Tibial artery (tissue), 4 donors: Measurements from ENCODE around the gene USPL1.
"Not testable (repeated sequence)": the region's sequence is repeated elsewhere in the genome, so short reads cannot be mapped to it uniquely, and the experiment has no call there.

ENCODE experiments used
- DNase-seq, 2 donors: peaks; one replicate each; pipeline ENCODE4 v3.0.0-alpha.2; 2019
- H3K27ac ChIP-seq, 2 donors: fragments of 200-600 bp; sonication (generic) in 1 of 2; 1 replicate in 1 of 2; 2 replicates in 1 of 2; pipeline ENCODE4 v1.5.1; 2018 to 2019; ENCODE audit warnings: mild to moderate bottlenecking in 1 of 2
- H3K27me3 ChIP-seq, 2 donors: fragments of 200-600 bp; sonication (generic) in 1 of 2; one replicate each; pipeline versions ENCODE4 v1.5.1 to v1.6.0; 2016 to 2019
- H3K36me3 ChIP-seq, 3 donors: fragments of 200-600 bp; sonication (generic) in 2 of 3; one replicate each; pipeline ENCODE4 v1.5.1; 2016 to 2019; ENCODE audit warnings: mild to moderate bottlenecking in 2 of 3
- H3K4me1 ChIP-seq, 4 donors: fragments of 200-600 bp; sonication (generic) in 2 of 4; 1 replicate in 3 of 4; 2 replicates in 1 of 4; pipeline ENCODE4 v1.5.1; 2016 to 2019
- H3K4me3 ChIP-seq, 2 donors: fragments of 200-600 bp; sonication (generic) in 1 of 2; 1 replicate in 1 of 2; 2 replicates in 1 of 2; pipeline ENCODE4 v1.5.1; 2018 to 2019; ENCODE audit warnings: mild to moderate bottlenecking in 2 of 2
- H3K9me3 ChIP-seq, 3 donors: fragments of 200-600 bp; sonication (generic) in 1 of 3; one replicate each; pipeline ENCODE4 v1.5.1; 2016 to 2019
- intact Hi-C: fragments of 100-400 bp; cut with DNase I; formaldehyde crosslinking; loops from one replicate; pipeline ENCODE4 v1.15.0; 2023; ENCODE audit warnings: low total_unique reads
- TF ChIP-seq, protein P1 (sequence below), 2 experiments: fragments of 200-600 bp in 1 of 2; fragments of 450-650 bp in 1 of 2; IDR thresholded peaks; one replicate each; pipeline ENCODE4 v1.5.1; 2017 to 2019; ENCODE audit warnings: antibody characterized with exemption in 2 of 2, mild to moderate bottlenecking in 1 of 2, moderate library complexity in 1 of 2

The USPL1 gene

GRCh38 chr13:30587231-30587630 is 30.5 kb upstream of the USPL1 start:
- H3K27ac ChIP-seq = no peak overlapping the region
- TF ChIP-seq, protein P1, sequence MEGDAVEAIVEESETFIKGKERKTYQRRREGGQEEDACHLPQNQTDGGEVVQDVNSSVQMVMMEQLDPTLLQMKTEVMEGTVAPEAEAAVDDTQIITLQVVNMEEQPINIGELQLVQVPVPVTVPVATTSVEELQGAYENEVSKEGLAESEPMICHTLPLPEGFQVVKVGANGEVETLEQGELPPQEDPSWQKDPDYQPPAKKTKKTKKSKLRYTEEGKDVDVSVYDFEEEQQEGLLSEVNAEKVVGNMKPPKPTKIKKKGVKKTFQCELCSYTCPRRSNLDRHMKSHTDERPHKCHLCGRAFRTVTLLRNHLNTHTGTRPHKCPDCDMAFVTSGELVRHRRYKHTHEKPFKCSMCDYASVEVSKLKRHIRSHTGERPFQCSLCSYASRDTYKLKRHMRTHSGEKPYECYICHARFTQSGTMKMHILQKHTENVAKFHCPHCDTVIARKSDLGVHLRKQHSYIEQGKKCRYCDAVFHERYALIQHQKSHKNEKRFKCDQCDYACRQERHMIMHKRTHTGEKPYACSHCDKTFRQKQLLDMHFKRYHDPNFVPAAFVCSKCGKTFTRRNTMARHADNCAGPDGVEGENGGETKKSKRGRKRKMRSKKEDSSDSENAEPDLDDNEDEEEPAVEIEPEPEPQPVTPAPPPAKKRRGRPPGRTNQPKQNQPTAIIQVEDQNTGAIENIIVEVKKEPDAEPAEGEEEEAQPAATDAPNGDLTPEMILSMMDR (IDR thresholded peaks at IDR 0.05) = no peak
- H3K4me3 ChIP-seq = no peak overlapping the region
- DNase-seq = no peak
- H3K9me3 ChIP-seq = no peaks in the 10 kb centered on the region
- intact Hi-C loops = no loop called here
- H3K27me3 ChIP-seq = no peaks in the 10 kb centered on the region
- no peaks in the 10 kb centered on the region for H3K36me3 ChIP-seq
- H3K4me1 ChIP-seq = no peaks in the 10 kb centered on the region

- Histone ChIP-seq H3K36me3 (no peaks in the 10 kb centered on the region), H3K9me3 (no peaks in the 10 kb centered on the region), H3K4me3 (no peak overlapping the region), H3K27me3 (no peaks in the 10 kb centered on the region), H3K4me1 (no peaks in the 10 kb centered on the region), H3K27ac (no peak overlapping the region)
- intact Hi-C loops = no loop called here
- TF ChIP-seq, protein P1 (IDR thresholded peaks at IDR 0.05) = no peak
- DNase-seq = no peak
Observed at GRCh38 chr13:30587739-30588138, 30.0 kb upstream of the USPL1 start.

DNA sequence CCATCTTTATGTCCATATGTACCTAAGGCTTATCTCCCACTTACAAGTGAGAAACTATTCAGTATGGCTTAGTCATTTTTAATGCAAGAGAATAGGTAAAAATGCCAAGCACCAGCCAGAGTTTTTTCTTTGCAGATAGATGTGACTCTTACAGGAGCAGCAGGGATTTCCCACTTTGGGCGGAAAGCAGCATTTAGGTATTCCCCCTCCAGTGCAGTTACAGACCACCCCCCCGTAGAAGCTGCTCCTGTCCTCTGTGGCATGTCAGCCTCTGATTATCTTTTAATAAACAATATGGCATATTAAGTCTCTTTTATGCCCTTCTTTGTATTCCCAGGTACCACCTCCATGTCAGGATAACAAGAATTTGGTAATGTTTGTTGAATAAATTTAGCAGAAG is 24.7 kb upstream of the USPL1 start:
- H3K9me3 ChIP-seq = no peaks in the 10 kb centered on the region
- TF ChIP-seq, protein P1 (IDR thresholded peaks at IDR 0.05) = no peak
- no peaks in the 10 kb centered on the region for H3K4me1 ChIP-seq
- no peak overlapping the region for H3K4me3 ChIP-seq
- no peaks in the 10 kb centered on the region for H3K36me3 ChIP-seq
- no peak overlapping the region for H3K27ac ChIP-seq
- intact Hi-C loops = no loop called here
- no peak for DNase-seq
- H3K27me3 ChIP-seq = no peaks in the 10 kb centered on the region

DNA sequence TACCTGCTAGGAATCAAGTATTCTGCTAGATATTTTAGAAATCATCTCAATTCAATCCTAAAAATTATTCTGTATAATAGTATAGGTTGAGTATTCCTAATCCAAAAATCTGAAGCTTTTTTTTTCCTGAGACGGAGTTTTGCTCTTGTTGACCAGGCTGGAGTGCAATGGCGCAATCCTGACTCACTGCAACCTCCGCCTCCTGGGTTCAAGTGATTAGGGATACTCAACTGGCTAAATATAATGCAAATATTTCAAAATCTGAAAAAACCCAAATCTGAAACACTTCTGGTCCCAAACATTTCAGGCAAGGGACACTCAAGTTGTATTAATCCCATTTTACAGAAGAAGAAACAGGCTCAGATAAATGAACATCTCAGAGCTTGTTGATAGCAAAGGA is 17.2 kb upstream of the USPL1 start:
- TF ChIP-seq, protein P1 (IDR thresholded peaks at IDR 0.05) = no peak

GRCh38 chr13:30601836-30602235 is 15.9 kb upstream of the USPL1 start:
- TF ChIP-seq, protein P1 (IDR thresholded peaks at IDR 0.05) = no peak
- DNase-seq = no peak
- Histone ChIP-seq H3K27me3 (no peaks in the 10 kb centered on the region), H3K27ac (no peak overlapping the region), H3K36me3 (no peaks in the 10 kb centered on the region), H3K4me1 (no peaks in the 10 kb centered on the region), H3K4me3 (no peak overlapping the region), H3K9me3 (no peaks in the 10 kb centered on the region)
- intact Hi-C loops = no loop called here

More for the DNA sequence above, 17.2 kb upstream of the USPL1 start:
- no peaks in the 10 kb centered on the region for H3K36me3 ChIP-seq
- no peak for DNase-seq
- H3K4me3 ChIP-seq = no peak overlapping the region
- H3K4me1 ChIP-seq = no peaks in the 10 kb centered on the region
- intact Hi-C loops = no loop called here
- H3K27ac ChIP-seq = no peak overlapping the region
- no peaks in the 10 kb centered on the region for H3K9me3 ChIP-seq
- H3K27me3 ChIP-seq = no peaks in the 10 kb centered on the region

- TF ChIP-seq, protein P1 (IDR thresholded peaks at IDR 0.05) = no peak
- Histone ChIP-seq H3K9me3 (no peaks in the 10 kb centered on the region), H3K27me3 (no peaks in the 10 kb centered on the region), H3K4me1 (no peaks in the 10 kb centered on the region), H3K36me3 (no peaks in the 10 kb centered on the region), H3K4me3 (no peak overlapping the region), H3K27ac (no peak overlapping the region)
- intact Hi-C loops = no loop called here
- DNase-seq = no peak
Observed at GRCh38 chr13:30605052-30605451, 12.7 kb upstream of the USPL1 start.

DNA sequence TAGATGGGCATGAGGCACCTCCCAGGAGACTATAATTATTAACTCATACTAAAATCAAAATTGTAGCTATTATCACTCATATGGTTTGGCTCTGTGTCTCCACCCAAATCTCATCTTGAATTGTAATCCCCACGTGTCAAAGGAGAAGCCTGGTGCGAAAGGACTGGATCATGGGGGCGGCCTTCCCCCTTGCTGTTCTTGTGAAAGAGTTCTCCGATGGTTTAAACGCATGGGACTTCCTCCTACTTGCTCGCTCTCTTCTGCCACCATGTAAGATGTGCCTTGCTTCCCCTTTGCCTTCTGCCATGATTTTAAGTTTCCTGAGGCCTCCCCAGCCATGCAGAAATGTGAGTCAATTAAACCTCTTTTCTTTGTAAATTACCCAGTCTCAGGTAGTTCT is 10.5 kb upstream of the USPL1 start:
- H3K27ac ChIP-seq, H3K4me3 ChIP-seq, H3K4me1 ChIP-seq, H3K36me3 ChIP-seq, DNase-seq, intact Hi-C loops, H3K27me3 ChIP-seq, H3K9me3 ChIP-seq: not testable (repeated sequence)
